LNCAP (cell line): ENCODE measurements around the gene CCDC71.

Source experiments
- TF ChIP-seq, protein P1 (sequence below): fragments of 450-650 bp; IDR thresholded peaks from 2 replicates; pipeline ENCODE4 v1.5.1; 2017; ENCODE audit warnings: mild to moderate bottlenecking

CCDC71 gene

DNA sequence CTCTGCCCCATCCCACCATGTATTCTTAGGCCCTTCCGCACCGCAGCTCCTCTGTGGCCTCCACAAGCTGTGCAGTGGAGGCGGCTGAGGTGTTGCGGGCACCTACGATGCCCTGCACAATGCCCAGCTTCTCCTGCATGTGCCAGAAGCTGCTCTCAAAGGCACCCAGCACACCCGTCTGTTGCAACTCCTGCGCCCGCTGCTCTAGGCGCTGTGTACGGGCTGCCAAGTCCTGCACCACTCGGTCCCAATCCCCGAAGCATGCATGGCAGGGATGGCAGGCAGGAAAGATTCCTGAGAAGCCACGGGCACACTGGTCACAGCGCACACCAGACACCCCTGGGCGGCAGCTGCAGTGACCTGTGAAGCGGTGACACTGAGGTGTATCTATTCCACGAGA, 42.4 kb downstream of the CCDC71 start:
- TF ChIP-seq, protein P1, sequence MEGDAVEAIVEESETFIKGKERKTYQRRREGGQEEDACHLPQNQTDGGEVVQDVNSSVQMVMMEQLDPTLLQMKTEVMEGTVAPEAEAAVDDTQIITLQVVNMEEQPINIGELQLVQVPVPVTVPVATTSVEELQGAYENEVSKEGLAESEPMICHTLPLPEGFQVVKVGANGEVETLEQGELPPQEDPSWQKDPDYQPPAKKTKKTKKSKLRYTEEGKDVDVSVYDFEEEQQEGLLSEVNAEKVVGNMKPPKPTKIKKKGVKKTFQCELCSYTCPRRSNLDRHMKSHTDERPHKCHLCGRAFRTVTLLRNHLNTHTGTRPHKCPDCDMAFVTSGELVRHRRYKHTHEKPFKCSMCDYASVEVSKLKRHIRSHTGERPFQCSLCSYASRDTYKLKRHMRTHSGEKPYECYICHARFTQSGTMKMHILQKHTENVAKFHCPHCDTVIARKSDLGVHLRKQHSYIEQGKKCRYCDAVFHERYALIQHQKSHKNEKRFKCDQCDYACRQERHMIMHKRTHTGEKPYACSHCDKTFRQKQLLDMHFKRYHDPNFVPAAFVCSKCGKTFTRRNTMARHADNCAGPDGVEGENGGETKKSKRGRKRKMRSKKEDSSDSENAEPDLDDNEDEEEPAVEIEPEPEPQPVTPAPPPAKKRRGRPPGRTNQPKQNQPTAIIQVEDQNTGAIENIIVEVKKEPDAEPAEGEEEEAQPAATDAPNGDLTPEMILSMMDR: no peak

DNA sequence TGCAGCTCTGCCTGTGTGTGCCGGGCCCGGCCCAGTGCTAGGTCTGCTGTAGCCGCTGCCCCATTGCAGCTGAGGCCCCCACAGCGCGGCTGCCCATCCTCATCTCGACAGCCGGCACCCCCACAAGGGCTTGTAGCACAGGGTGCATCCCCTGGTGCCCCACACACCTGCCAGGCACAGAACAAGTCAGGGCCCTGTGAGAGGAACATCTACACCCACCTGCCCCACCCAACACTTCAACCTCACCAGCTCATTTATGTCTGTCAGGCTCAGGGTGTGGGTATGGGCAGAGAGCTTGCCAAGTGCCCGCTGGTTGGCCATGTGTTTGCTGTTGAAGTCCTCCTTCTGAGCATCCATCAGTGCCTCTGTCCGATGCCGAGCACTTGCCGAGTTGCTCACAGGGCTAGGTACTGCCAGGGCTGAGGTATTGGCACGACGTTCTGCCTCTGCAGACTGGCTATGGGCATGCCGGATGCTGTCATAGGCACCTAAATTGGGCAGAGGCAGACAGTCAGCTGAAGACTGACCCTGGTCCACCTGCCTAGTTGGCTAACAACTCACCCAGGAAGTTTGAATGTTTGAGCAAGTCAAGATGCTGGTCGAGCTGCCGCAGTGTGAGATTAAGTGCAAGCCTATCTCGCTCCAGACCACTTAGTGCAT, 43.1 kb downstream of the CCDC71 start:
- TF ChIP-seq, protein P1: no peak

DNA sequence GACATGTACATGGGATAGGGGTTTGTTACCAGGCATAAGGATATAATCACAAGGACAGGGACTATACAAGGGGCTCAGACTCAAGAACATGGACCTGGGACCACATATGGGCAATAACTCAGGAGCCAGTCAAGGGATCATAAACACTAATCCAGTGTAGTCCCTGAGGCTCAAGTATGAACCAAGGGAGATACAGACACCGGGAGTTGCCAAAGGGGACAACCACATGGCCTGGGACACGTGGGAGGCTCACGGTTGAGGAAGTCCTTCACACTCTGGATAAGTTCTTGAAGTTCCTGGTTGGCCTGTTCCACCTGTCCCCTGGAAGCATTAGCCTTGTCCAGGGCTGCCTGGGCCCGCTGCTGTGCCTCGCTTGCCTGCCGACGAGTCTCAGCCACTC, 43.7 kb downstream of the CCDC71 start:
- TF ChIP-seq, protein P1: no peak

DNA sequence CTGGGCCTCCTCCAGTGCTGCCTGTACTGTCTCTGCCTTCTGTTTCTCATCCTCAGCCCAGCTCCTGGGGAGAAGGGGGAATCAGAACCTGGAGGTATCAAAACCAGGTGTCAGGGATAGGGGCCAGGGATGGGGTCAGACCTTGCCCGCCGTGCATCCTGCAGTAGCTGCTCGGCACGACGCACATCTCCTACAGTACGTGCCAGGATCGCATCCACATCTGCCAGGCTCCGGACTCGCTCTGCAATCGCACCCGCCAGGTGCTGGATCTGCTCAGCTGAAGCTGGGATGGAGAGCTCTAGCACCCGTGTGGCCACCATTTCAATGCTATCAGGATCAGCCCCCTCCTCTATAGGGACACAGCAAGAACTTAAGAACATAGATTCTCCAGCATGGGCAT, 44.1 kb downstream of the CCDC71 start:
- TF ChIP-seq, protein P1: no peak

DNA sequence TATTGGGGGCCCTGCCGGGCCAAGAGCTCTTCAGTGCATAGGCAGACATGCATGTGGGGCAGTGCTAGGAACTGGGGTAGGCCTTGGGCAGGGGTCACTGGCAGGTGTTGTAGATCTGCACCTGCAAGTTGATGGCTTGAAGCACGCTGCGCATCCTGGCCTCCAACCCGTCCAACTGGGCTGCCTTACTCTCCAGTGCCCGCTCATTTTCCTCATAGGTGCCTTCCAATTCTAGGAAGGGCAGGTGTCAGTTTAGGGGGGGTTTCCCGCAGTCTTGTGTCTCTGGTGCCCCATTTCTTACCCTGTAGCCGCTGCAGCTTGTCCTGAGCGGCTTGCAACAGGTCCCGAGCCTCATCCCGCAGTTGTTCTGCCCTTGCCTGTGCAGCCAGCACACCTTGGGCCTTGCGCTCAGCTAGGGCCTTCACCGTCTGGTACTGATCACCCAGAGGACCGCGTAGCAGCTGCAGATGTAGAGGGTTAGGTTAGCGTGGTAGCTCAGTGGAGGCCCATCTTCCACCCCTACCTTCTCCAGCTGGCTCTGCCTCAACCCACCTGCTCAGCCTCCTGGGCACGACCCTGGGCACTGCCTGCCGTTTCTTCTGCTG, 44.9 kb downstream of the CCDC71 start:
- TF ChIP-seq, protein P1: no peak

DNA sequence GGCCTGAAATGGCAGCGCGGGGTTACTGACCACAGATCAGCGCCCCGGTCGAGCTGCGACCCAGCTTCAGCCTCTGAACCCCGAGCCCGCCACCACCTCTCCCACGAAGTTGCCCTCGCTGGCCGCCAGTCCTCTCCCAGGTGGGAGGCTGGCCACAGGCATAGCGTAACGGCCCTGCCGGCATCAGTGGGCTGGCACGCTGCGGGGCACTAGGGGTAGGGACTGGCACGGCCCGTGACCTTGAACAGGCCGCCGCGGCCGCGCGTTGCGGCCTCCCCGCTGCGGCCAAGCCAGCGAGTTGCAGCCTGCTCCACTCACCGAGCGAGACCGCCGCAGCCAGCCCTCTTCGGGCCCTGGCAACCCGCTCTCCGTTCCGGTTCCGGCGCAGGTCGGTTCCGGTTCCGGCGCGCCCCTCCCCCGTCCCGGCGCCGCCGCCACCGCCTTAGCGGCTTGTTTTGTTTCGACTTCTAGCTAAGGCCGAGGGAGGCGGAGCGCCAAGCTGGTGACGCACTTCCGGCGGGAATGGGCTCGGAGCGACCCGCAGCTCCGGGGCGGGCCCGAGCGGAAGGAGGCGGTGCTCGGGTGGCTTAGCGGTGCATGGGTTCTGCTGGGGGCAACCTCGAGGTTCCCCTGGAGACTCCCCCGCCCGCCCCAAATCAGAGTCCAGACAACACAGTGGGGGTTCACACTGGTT, 45.5 kb downstream of the CCDC71 start, which contains the start of gene USP19:
TSS of gene USP19 (minus strand) at position 386 of the 694 bp plus-strand sequence. CDS start 1,678 bp downstream, outside the sequence.
- TF ChIP-seq, protein P1: no peak

DNA sequence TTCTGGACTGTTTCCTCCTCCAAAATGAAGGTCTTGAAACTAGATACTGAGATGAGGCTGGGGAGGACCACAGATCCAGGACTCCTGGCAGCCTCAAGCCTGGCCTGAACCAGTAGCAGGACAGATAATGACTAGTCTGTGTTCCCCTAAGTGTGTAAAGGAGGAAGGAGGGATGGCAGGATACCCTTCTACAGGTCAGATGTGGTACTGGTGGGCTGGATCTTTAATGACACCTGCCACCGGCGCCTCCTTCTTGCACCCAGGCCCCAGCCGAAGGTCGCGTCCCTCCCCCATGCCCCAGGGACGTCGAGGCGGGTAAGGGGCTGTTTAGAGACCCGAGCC, 46.1 kb downstream of the CCDC71 start:
- TF ChIP-seq, protein P1: no peak
